Measurements from ENCODE around the gene CYB5D1. TPM values are rescaled to one million over a fixed set of nuclear protein-coding genes. Genes with fewer than 3 reads are reported as not detected.

The CYB5D1 gene
- polyA plus RNA-seq, 1 experiment = 6.7 TPM

DNA sequence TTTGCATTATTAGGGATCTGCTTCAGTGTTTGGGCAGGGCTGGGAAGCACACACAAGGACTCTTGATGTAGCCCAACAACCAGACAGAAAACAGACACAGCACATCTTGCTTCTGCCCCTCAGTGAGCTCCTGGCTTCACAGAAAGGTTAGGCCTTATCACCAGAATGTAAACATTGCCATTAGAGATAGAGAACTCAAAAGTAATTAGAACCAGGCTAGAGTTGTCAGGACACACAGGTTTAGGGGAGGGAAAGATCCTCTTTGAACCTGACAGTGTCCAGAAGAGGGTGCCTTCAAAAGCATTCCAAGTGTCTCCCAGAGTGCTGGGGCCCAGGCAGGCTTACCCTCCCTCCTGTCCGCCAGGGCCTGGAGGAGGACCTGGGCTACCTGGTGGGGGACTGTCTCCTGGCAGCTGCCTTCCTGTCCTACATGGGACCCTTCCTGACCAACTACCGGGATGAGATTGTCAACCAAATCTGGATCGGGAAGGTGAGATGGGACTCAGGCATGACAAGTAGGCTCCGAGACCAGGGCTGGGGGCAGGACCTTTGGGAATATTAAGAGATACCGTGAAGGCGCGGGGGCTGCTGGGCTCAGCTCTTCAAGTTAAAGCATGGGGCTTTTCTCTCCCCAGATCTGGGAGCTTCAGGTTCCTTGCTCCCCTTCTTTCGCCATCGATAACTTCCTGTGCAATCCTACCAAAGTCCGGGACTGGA, 40.7 kb upstream of the CYB5D1 start:
- POLR2A ChIA-PET = no interaction called here
- Histone ChIP-seq H3K4me3 (ENCODE audit: low read depth, low read length) (no peak overlapping the region), H3K27me3 (ENCODE audit: control insufficient read depth, insufficient read depth, low read length) (peaks cover 7% of the 10 kb centered on the region), H3K36me3 (ENCODE audit: control insufficient read depth, insufficient read depth, low read length) (no peaks in the 10 kb centered on the region)
- TF ChIP-seq, protein P1, sequence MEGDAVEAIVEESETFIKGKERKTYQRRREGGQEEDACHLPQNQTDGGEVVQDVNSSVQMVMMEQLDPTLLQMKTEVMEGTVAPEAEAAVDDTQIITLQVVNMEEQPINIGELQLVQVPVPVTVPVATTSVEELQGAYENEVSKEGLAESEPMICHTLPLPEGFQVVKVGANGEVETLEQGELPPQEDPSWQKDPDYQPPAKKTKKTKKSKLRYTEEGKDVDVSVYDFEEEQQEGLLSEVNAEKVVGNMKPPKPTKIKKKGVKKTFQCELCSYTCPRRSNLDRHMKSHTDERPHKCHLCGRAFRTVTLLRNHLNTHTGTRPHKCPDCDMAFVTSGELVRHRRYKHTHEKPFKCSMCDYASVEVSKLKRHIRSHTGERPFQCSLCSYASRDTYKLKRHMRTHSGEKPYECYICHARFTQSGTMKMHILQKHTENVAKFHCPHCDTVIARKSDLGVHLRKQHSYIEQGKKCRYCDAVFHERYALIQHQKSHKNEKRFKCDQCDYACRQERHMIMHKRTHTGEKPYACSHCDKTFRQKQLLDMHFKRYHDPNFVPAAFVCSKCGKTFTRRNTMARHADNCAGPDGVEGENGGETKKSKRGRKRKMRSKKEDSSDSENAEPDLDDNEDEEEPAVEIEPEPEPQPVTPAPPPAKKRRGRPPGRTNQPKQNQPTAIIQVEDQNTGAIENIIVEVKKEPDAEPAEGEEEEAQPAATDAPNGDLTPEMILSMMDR (IDR thresholded peaks at IDR 0.05; ENCODE audit: insufficient read depth, low read depth, low read length) = no peak
- DNase-seq (ENCODE audit: low read depth) = no peak
- CTCF ChIA-PET = interaction anchor here (0.9 to 1.9 kb wide), 6 partner anchors 8 to 74 kb away, joined by 3 to 11 read pairs (median 4); partner anchors contain the start of gene CHD3

DNA sequence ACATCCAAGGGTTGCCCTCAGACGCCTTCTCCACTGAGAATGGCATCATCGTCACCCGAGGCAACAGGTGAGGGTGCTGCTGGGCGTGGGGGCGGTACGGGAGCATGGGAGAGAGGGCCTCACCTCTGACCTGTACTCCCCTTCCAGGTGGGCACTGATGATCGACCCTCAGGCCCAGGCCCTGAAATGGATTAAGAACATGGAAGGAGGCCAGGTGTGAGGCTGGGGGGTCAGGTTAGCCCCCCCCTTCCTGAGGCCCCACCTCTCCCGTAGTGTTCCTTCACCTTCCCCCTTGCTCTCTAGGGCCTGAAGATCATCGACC, 40.2 kb upstream of the CYB5D1 start:
- TF ChIP-seq, protein P1 (IDR thresholded peaks at IDR 0.05; ENCODE audit: insufficient read depth, low read depth, low read length) = no peak
- H3K36me3 ChIP-seq (ENCODE audit: control insufficient read depth, insufficient read depth, low read length) = no peaks in the 10 kb centered on the region
- POLR2A ChIA-PET = no interaction called here
- H3K27me3 ChIP-seq (ENCODE audit: control insufficient read depth, insufficient read depth, low read length) = peaks cover 7% of the 10 kb centered on the region
- CTCF ChIA-PET = interaction anchor here (1.3 to 1.9 kb wide), 3 partner anchors 21 to 172 kb away, joined by 5 to 8 read pairs (median 7); no protein-coding TSS in a partner anchor
- H3K4me3 ChIP-seq (ENCODE audit: low read depth, low read length) = no peak overlapping the region
- no peak for DNase-seq (ENCODE audit: low read depth)

DNA sequence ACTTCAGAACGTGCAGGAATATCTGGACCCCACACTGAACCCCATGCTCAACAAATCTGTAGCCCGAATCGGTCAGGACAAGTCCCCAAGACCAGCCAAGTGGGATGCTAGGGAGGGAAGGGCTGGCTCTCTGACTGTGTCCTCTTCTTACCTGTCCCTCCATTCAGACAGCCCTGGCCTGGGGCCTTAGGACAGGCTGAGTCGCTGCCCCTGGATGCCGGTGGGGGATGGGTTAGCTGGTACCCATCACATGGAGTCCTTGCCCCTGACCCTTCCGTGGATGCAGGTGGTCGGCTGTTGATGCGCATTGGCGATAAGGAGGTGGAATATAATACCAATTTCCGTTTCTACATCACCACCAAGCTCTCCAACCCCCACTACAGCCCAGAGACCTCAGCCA, 39.8 kb upstream of the CYB5D1 start:
- CTCF ChIA-PET = interaction anchor here (1.0 to 1.9 kb wide), 5 partner anchors 17 to 172 kb away, joined by 3 to 8 read pairs (median 6); no protein-coding TSS in a partner anchor
- H3K27me3 ChIP-seq (ENCODE audit: control insufficient read depth, insufficient read depth, low read length) = peaks cover 7% of the 10 kb centered on the region
- no peak overlapping the region for H3K4me3 ChIP-seq (ENCODE audit: low read depth, low read length)
- no peak for DNase-seq (ENCODE audit: low read depth)
- no peaks in the 10 kb centered on the region for H3K36me3 ChIP-seq (ENCODE audit: control insufficient read depth, insufficient read depth, low read length)
- POLR2A ChIA-PET = no interaction called here
- TF ChIP-seq, protein P1 (IDR thresholded peaks at IDR 0.05; ENCODE audit: insufficient read depth, low read depth, low read length) = no peak

DNA sequence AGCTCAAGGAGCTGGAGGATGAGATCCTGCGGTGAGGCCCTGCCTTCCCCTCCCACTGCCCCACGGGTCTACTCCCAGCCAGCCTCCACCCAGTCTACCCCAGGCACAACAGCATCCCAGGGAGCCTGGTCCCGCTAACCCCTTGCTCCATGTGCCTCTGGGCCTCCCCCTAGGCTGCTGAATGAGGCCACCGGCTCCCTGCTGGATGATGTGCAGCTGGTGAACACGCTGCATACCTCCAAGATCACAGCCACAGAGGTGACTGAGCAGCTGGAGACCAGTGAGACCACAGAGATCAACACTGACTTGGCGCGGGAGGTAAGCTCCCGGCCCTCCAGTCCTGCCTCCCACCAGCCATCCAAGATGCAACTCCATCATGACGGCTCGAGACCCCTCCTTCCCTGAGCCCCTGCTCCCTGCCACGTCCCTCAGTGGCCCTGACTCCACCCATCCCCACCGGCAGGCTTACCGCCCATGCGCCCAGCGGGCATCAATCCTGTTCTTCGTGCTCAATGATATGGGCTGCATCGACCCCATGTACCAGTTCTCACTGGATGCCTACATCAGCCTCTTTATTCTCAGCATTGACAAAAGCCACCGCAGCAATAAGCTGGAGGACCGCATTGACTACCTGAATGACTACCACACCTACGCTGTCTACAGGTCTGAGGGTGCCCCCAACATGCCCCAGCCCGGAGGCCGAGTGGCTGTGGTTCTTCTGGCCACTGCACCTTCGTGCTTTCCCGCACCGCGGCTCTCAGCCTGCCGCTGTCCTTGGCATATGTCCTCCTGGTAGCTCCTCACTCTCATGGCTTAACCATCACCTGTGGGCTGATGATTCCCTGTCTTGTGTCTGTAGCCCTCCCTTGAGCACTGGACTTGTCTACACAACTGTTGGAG, 38.8 kb upstream of the CYB5D1 start:
- no peak for DNase-seq (ENCODE audit: low read depth)
- ChIA-PET POLR2A (no interaction called here), CTCF (interaction anchor here (0.7 to 2.6 kb wide), 10 partner anchors 14 to 171 kb away, joined by 3 to 16 read pairs (median 4); partner anchors contain the start of gene KDM6B)
- Histone ChIP-seq H3K4me3 (ENCODE audit: low read depth, low read length) (no peak overlapping the region), H3K27me3 (ENCODE audit: control insufficient read depth, insufficient read depth, low read length) (peaks cover 7% of the 10 kb centered on the region), H3K36me3 (ENCODE audit: control insufficient read depth, insufficient read depth, low read length) (no peaks in the 10 kb centered on the region)
- TF ChIP-seq, protein P1 (IDR thresholded peaks at IDR 0.05; ENCODE audit: insufficient read depth, low read depth, low read length) = no peak

DNA sequence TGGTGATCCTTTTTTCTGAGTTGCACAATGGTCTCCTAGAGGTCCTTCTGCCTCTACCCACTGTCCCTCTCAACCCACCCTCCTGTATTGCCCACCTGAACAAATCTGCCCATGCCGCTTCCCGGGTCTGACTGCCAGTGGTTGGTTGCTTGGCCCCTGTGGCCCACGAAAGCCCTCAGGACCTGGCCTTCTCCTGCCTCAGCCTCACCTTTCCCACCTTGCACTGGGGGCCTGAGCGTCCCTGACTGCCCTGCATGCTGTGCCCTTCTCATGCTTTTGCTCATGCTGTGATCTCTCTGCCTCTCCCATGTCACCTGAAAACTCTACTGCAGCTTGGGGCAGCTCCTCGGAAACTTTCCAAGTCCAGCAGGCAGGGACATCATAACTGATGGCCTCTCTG, 37.6 kb upstream of the CYB5D1 start:
- DNase-seq (ENCODE audit: low read depth) = no peak
- H3K27me3 ChIP-seq (ENCODE audit: control insufficient read depth, insufficient read depth, low read length) = peaks cover 8% of the 10 kb centered on the region
- no peaks in the 10 kb centered on the region for H3K36me3 ChIP-seq (ENCODE audit: control insufficient read depth, insufficient read depth, low read length)
- ChIA-PET CTCF (interaction anchor here (1.9 to 2.6 kb wide), 5 partner anchors 8 to 169 kb away, joined by 7 to 16 read pairs (median 9); no protein-coding TSS in a partner anchor), POLR2A (no interaction called here)
- no peak overlapping the region for H3K4me3 ChIP-seq (ENCODE audit: low read depth, low read length)
- TF ChIP-seq, protein P1 (IDR thresholded peaks at IDR 0.05; ENCODE audit: insufficient read depth, low read depth, low read length) = no peak

Data from BJ (cell line).